CD4-positive, alpha-beta memory T cell (primary cell): ENCODE measurements around the gene ADGRG2. TPM values are rescaled to one million over a fixed set of nuclear protein-coding genes. Genes with fewer than 3 reads are reported as not detected.

Experiments used
- CTCF ChIA-PET: fragments of 350-600 bp; sonication (Branson Sonifier 250); formaldehyde crosslinking; loops from one replicate; lab custom pipeline; 2021; ENCODE audit warnings: inconsistent platforms; ENCODE audit not compliant: partially characterized antibody; lab: Charles Lee
- POLR2A ChIA-PET: fragments of 350-600 bp; sonication (Branson Sonifier 250); formaldehyde crosslinking; loops from one replicate; lab custom pipeline; 2021; ENCODE audit not compliant: partially characterized antibody; lab: Charles Lee
- DNase-seq, 5 donors: peaks; one replicate each; pipeline versions ENCODE4 v3.0.0 to v3.0.0-alpha.2; 2020 to 2022; ENCODE audit warnings: mixed read lengths in 1 of 5
- H3K27ac ChIP-seq: one replicate; pipeline ENCODE4 v1.7.0; 2013; ENCODE audit warnings: low read depth, low read length
- H3K27me3 ChIP-seq: 2 replicates; pipeline ENCODE4 v1.7.0; 2013; ENCODE audit warnings: mild to moderate bottlenecking, low read length, moderate library complexity; ENCODE audit not compliant: insufficient read depth
- H3K36me3 ChIP-seq: 2 replicates; pipeline ENCODE4 v1.7.0; 2013; ENCODE audit warnings: mild to moderate bottlenecking, low read length, moderate library complexity; ENCODE audit not compliant: insufficient read depth
- H3K4me1 ChIP-seq: 2 replicates; pipeline ENCODE4 v1.7.0; 2013; ENCODE audit warnings: mild to moderate bottlenecking, low read length, moderate library complexity; ENCODE audit not compliant: insufficient read depth
- H3K4me3 ChIP-seq, 2 donors: one replicate each; pipeline ENCODE4 v1.7.0; 2013; ENCODE audit warnings: low read length in 2 of 2, mild to moderate bottlenecking in 1 of 2
- H3K9me3 ChIP-seq, 2 donors: one replicate each; pipeline ENCODE4 v1.7.0; 2013; ENCODE audit warnings: low read length in 2 of 2, control low read depth in 1 of 2; ENCODE audit not compliant: control insufficient read depth in 1 of 2
- H3K27ac Mint-ChIP-seq, 7 donors: one replicate each; pipeline ENCODE4 v1.8.0; 2020 to 2021; ENCODE audit warnings: mixed read lengths in 7 of 7, mild to moderate bottlenecking in 6 of 7, inconsistent platforms in 3 of 7, moderate library complexity in 3 of 7
- H3K27me3 Mint-ChIP-seq, 2 donors: one replicate each; pipeline ENCODE4 v1.8.0; 2020 to 2021; ENCODE audit warnings: mixed read lengths in 2 of 2
- H3K36me3 Mint-ChIP-seq, 2 donors: one replicate each; pipeline ENCODE4 v1.8.0; 2020 to 2021; ENCODE audit warnings: mixed read lengths in 2 of 2, inconsistent platforms in 1 of 2, mild to moderate bottlenecking in 1 of 2
- H3K4me1 Mint-ChIP-seq, 4 donors: one replicate each; pipeline ENCODE4 v1.8.0; 2020 to 2021; ENCODE audit warnings: mixed read lengths in 4 of 4, mild to moderate bottlenecking in 1 of 4
- H3K4me3 Mint-ChIP-seq, 8 donors: one replicate each; pipeline ENCODE4 v1.8.0; 2020 to 2021; ENCODE audit warnings: mixed read lengths in 8 of 8, mild to moderate bottlenecking in 7 of 8, moderate library complexity in 6 of 8, inconsistent platforms in 3 of 8
- H3K9me3 Mint-ChIP-seq, 8 donors: one replicate each; pipeline ENCODE4 v1.8.0; 2020 to 2021; ENCODE audit warnings: mixed read lengths in 8 of 8, mild to moderate bottlenecking in 5 of 8, inconsistent platforms in 3 of 8, moderate library complexity in 1 of 8
- intact Hi-C: fragments of 100-400 bp; cut with micrococcal nuclease; formaldehyde crosslinking; loops from one replicate; pipeline ENCODE4 v1.15.1; 2023
- polyA plus RNA-seq, 2 donors: library from polyadenylated mRNA; unstranded; fragments of 300-500 nt; fragmentation: Illumina TruSeq; gene quantifications; one replicate each; pipeline ENCODE4 v1.2.3, GENCODE V29; 2021
- total RNA-seq, 2 experiments: library from RNA; stranded (reverse); gene quantifications; one replicate each; pipeline ENCODE4 v1.2.3, GENCODE V29; 2021

The ADGRG2 gene
- total and polyA plus RNA-seq, 4 experiments from 2014 or later = not detected

DNA sequence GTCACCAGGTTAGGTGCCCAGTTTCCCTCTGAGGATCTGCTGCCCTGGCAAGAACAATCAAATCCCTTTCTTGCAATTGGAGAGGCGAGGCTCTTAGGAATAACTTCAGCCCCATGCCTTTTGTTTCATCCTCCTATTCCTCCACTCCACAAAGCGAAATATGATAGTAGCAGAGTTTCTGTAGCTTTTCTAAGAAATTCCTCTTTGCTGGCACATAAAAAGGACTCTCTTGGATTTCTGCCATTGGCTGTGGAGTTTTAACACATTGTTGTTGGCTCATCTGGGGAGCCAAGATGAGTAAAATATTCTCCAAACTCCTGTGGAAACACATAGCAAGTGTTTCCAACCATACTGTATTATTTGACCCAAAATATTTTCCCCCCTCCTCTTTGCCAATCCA is 11.0 kb upstream of the ADGRG2 start:
- CTCF ChIA-PET = no interaction called here

DNA sequence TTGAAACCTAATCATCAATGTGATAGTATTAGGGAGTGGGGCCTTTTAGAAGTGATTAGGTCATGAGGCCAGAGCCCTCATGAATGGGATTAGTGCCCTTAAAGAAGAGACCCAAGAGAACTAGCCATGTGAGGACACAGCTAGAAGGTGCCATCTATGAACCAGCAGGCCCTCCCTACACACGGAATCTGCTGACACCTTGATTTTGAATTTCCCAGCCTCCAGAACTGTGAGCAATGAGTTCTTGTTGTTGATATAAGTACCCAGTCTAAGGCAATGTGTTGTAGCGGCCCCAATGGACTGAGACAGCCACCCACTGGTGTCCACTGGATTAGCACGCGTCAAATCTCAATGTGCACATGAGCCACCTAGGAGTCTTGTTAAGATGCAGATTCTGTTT is 8.4 kb upstream of the ADGRG2 start:
- H3K27me3 Mint-ChIP-seq = peaks cover 0 to 2% of the 10 kb centered on the region in 2 donors
- H3K4me3 Mint-ChIP-seq = no peak overlapping the region
- Histone ChIP-seq H3K36me3 (no peaks in the 10 kb centered on the region), H3K9me3 (no peaks in the 10 kb centered on the region), H3K4me3 (no peak overlapping the region), H3K27me3 (no peaks in the 10 kb centered on the region), H3K4me1 (no peaks in the 10 kb centered on the region), H3K27ac (no peak overlapping the region)
- DNase-seq = no peak
- peaks cover 0 to 5% (median under 1%) of the 10 kb centered on the region in 8 donors for H3K9me3 Mint-ChIP-seq
- H3K27ac Mint-ChIP-seq = no peak overlapping the region
- no peaks in the 10 kb centered on the region for H3K36me3 Mint-ChIP-seq
- intact Hi-C loops = no loop called here
- no peaks in the 10 kb centered on the region for H3K4me1 Mint-ChIP-seq
- ChIA-PET CTCF (no interaction called here), POLR2A (no interaction called here)

More for the DNA sequence above, 11.0 kb upstream of the ADGRG2 start:
- POLR2A ChIA-PET = no interaction called here
- Mint-ChIP-seq H3K4me3 (no peak overlapping the region), H3K27me3 (peaks cover 0 to 2% of the 10 kb centered on the region in 2 donors), H3K4me1 (no peaks in the 10 kb centered on the region), H3K27ac (no peak overlapping the region), H3K9me3 (peaks cover 0 to 5% (median 0%) of the 10 kb centered on the region in 8 donors), H3K36me3 (no peaks in the 10 kb centered on the region)
- no peaks in the 10 kb centered on the region for H3K27me3 ChIP-seq
- DNase-seq = no peak
- no peaks in the 10 kb centered on the region for H3K4me1 ChIP-seq
- intact Hi-C loops = no loop called here
- no peaks in the 10 kb centered on the region for H3K9me3 ChIP-seq
- H3K36me3 ChIP-seq = no peaks in the 10 kb centered on the region
- no peak overlapping the region for H3K4me3 ChIP-seq
- no peak overlapping the region for H3K27ac ChIP-seq

DNA sequence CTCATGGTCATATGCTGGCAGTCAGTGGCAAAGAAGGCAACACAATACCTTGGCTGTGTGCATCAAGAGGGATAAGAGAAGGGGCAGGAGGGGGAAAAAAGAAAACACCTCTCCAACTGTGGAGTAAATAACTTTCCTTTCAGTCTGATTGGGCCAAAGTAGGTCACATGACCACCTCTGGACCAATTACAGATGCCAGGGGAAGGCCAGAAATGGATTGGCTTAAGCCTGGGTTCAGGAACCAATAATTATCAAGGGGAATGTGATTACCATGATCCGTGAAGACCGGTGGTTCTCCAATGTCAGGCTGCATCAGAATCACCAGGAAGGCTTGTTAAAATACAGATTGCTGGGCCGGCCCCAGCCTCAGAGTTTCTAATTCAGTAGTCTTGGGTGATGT is 7.4 kb upstream of the ADGRG2 start:
- no peak overlapping the region for H3K4me3 Mint-ChIP-seq
- Histone ChIP-seq H3K9me3 (no peaks in the 10 kb centered on the region), H3K27ac (no peak overlapping the region), H3K27me3 (no peaks in the 10 kb centered on the region), H3K36me3 (no peaks in the 10 kb centered on the region), H3K4me3 (no peak overlapping the region), H3K4me1 (no peaks in the 10 kb centered on the region)
- DNase-seq = no peak
- POLR2A ChIA-PET = no interaction called here
- no peaks in the 10 kb centered on the region for H3K36me3 Mint-ChIP-seq
- peaks cover 0 to 8% of the 10 kb centered on the region in 2 donors for H3K27me3 Mint-ChIP-seq
- H3K27ac Mint-ChIP-seq = no peak overlapping the region
- intact Hi-C loops = no loop called here
- CTCF ChIA-PET = no interaction called here
- H3K9me3 Mint-ChIP-seq = peaks cover 0 to 5% (median under 1%) of the 10 kb centered on the region in 8 donors
- no peaks in the 10 kb centered on the region for H3K4me1 Mint-ChIP-seq

DNA sequence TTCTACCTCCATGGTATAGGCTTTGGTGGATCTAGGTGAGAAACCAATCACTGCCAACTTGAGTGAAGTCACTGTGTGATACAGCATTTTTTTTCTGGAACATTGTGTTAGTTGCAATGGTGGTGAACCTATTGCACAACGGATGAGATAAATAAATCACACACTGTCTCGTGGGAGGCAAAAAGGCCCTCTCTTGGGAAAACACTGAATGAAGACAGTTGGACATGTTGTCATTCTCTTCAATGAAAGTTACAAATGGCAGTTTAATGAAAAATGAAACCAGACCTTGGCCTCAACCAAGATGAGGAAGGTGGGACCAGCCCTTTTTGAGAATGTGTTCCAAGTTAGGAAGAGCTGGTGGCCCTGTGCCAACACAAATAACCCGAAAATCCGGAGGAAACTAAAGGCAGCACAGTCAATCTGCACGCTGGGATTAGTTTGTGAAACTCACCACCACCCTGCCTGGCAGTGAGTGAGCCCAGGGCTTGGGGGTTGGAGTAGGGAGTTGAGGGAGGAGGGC is 5.4 kb upstream of the ADGRG2 start:
- no peaks in the 10 kb centered on the region for H3K9me3 ChIP-seq
- H3K36me3 Mint-ChIP-seq = no peaks in the 10 kb centered on the region
- CTCF ChIA-PET = no interaction called here
- H3K4me1 Mint-ChIP-seq = no peaks in the 10 kb centered on the region
- H3K27me3 Mint-ChIP-seq = peaks cover 5 to 13% of the 10 kb centered on the region in 2 donors
- no peaks in the 10 kb centered on the region for H3K27me3 ChIP-seq
- no peak for DNase-seq
- no peaks in the 10 kb centered on the region for H3K4me1 ChIP-seq
- no peak overlapping the region for H3K4me3 ChIP-seq
- intact Hi-C loops = no loop called here
- no peaks in the 10 kb centered on the region for H3K36me3 ChIP-seq
- H3K4me3 Mint-ChIP-seq = no peak overlapping the region
- H3K27ac ChIP-seq = no peak overlapping the region
- H3K27ac Mint-ChIP-seq = no peak overlapping the region
- peaks cover 0 to 5% (median 1%) of the 10 kb centered on the region in 8 donors for H3K9me3 Mint-ChIP-seq
- POLR2A ChIA-PET = no interaction called here

DNA sequence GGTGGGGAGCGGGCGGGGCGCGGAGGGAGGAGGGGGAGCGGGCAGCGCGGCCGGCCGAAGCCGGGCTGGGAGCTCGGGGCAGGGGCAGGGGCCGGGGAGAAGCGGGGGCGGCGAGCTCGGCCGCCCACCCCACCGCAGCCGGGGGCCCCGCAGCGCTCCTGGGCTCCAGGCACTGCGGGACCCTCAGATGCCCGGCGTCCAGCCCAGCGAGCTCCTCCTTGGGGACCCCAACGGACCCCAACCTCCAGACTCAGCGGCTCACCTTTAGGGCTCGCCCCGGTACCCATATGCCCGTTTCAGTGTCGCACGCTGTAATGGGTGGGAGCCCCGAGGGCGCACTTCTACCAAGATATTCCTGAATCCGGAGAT is 357 bp upstream of the ADGRG2 start:
- peak overlapping the region in 2 of 8 donors; percentile 31 to 49 for H3K4me3 Mint-ChIP-seq

DNA sequence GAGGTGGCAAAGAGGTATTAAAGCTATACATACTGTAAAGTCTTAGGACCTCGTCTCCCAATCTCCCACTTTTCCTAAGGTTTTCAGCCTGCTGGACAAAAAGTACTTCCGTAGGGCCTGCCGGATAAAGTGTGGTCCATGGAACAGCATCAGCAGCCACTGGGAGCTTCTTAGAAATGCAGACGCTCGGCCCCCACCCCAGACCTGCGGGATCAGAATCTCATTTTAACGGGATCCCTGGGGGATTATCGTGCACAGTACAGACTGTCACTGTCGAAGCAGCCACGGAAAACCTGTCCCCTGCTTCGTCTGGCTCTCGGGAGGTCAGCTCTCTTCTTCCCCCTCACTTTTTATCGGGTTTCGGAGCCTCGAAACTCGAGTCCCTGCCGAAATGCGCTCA is 802 bp downstream of the ADGRG2 start:
- POLR2A ChIA-PET = no interaction called here
- H3K4me3 Mint-ChIP-seq = peak overlapping the region in 1 of 8 donors; percentile 23
- intact Hi-C loops = no loop called here

More for the DNA sequence above, 357 bp upstream of the ADGRG2 start:
- CTCF ChIA-PET = no interaction called here
- H3K36me3 Mint-ChIP-seq = no peaks in the 10 kb centered on the region
- H3K27me3 Mint-ChIP-seq = peaks cover 19 to 26% of the 10 kb centered on the region in 2 donors
- intact Hi-C loops = no loop called here
- POLR2A ChIA-PET = no interaction called here
- H3K36me3 ChIP-seq = no peaks in the 10 kb centered on the region
- H3K9me3 ChIP-seq = no peaks in the 10 kb centered on the region
- no peaks in the 10 kb centered on the region for H3K4me1 ChIP-seq
- DNase-seq = no peak
- no peaks in the 10 kb centered on the region for H3K27me3 ChIP-seq
- H3K4me3 ChIP-seq = no peak overlapping the region
- peaks cover 0 to 5% (median 0%) of the 10 kb centered on the region in 8 donors for H3K9me3 Mint-ChIP-seq
- no peak overlapping the region for H3K27ac ChIP-seq
- peaks cover 0 to 4% (median 0%) of the 10 kb centered on the region in 4 donors for H3K4me1 Mint-ChIP-seq
- no peak overlapping the region for H3K27ac Mint-ChIP-seq

DNA sequence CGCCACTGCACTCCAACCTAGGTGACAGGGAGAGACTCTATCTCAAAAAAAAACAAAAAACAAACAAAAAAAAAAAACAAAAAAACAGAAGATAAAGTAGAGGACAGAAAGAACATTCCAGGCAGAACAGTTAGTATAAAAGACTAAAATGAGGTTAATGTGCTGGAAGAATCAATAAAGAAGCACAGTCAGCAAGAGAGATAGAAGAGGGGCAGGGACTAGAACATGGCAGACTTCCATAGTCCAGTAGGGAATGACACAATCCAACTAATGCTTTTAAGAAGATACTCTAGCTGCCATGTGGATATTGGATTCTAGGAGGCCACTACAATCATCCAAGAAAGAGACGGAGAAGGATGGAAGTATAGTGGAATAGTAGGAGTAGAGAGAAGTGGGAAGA is 11.6 kb downstream of the ADGRG2 start:
- Mint-ChIP-seq H3K27ac (no peak overlapping the region), H3K27me3 (peaks cover 12 to 22% of the 10 kb centered on the region in 2 donors), H3K4me3 (no peak overlapping the region), H3K4me1 (no peaks in the 10 kb centered on the region), H3K36me3 (no peaks in the 10 kb centered on the region), H3K9me3 (peaks cover 0 to 6% (median 3%) of the 10 kb centered on the region in 8 donors)
- H3K27ac ChIP-seq = no peak overlapping the region
- H3K9me3 ChIP-seq = no peaks in the 10 kb centered on the region
- ChIA-PET POLR2A (no interaction called here), CTCF (no interaction called here)
- H3K4me1 ChIP-seq = no peaks in the 10 kb centered on the region
- intact Hi-C loops = no loop called here
- H3K4me3 ChIP-seq = no peak overlapping the region
- no peaks in the 10 kb centered on the region for H3K36me3 ChIP-seq
- H3K27me3 ChIP-seq = no peaks in the 10 kb centered on the region
- no peak for DNase-seq

More for the DNA sequence above, 802 bp downstream of the ADGRG2 start:
- Histone ChIP-seq H3K36me3 (no peaks in the 10 kb centered on the region), H3K27ac (no peak overlapping the region), H3K9me3 (no peaks in the 10 kb centered on the region), H3K4me1 (no peaks in the 10 kb centered on the region), H3K27me3 (no peaks in the 10 kb centered on the region), H3K4me3 (no peak overlapping the region)
- CTCF ChIA-PET = no interaction called here
- Mint-ChIP-seq H3K27ac (no peak overlapping the region), H3K36me3 (no peaks in the 10 kb centered on the region), H3K4me1 (peaks cover 0 to 4% (median 0%) of the 10 kb centered on the region in 4 donors), H3K27me3 (peaks cover 22 to 26% of the 10 kb centered on the region in 2 donors), H3K9me3 (peaks cover 0 to 3% (median 0%) of the 10 kb centered on the region in 8 donors)
- no peak for DNase-seq
